GM23338 (cell line): Measurements from ENCODE around the gene STX16. TPM values are rescaled to one million over a fixed set of nuclear protein-coding genes. Genes with fewer than 3 reads are reported as not detected.

Experiments
- ATAC-seq: fragments of 200-7000 bp; cut with Tn5 transposase; 3 replicates; pipeline ENCODE4 v1.9.1; 2020
- DNase-seq: peaks from one replicate; pipeline ENCODE4 v3.0.0-alpha.2; 2015; ENCODE audit warnings: low spot score
- H2AFZ ChIP-seq: fragments of 200-600 bp; sonication (generic); 2 replicates; pipeline ENCODE4 v1.8.0; 2016; ENCODE audit warnings: antibody characterized with exemption, mild to moderate bottlenecking, moderate library complexity
- H3F3A ChIP-seq: fragments of 200-600 bp; sonication (generic); replicated peaks from 2 replicates; pipeline ENCODE4 v1.8.0; 2017; ENCODE audit warnings: antibody characterized with exemption, mixed run types, low read depth
- H3K27ac ChIP-seq: fragments of 200-600 bp; sonication (generic); 2 replicates; pipeline ENCODE4 v1.6.1; 2016; ENCODE audit warnings: low read depth
- H3K27me3 ChIP-seq: fragments of 200-600 bp; sonication (generic); 2 replicates; pipeline ENCODE4 v1.8.0; 2016; ENCODE audit warnings: mild to moderate bottlenecking, mixed run types, moderate library complexity; ENCODE audit not compliant: insufficient read depth
- H3K36me3 ChIP-seq: fragments of 200-600 bp; sonication (generic); 2 replicates; pipeline ENCODE4 v1.8.0; 2016; ENCODE audit warnings: mild to moderate bottlenecking; ENCODE audit not compliant: insufficient read depth
- H3K4me1 ChIP-seq: fragments of 200-600 bp; sonication (generic); 2 replicates; pipeline ENCODE4 v1.8.0; 2016; ENCODE audit warnings: mild to moderate bottlenecking, moderate library complexity; ENCODE audit not compliant: insufficient read depth
- H3K4me2 ChIP-seq: fragments of 200-600 bp; sonication (generic); 2 replicates; pipeline ENCODE4 v1.7.1; 2017; ENCODE audit warnings: mixed run types
- H3K4me3 ChIP-seq: fragments of 200-600 bp; sonication (generic); 2 replicates; pipeline ENCODE4 v1.6.1; 2016; ENCODE audit warnings: mixed run types
- H3K79me2 ChIP-seq: fragments of 200-600 bp; sonication (generic); replicated peaks from 2 replicates; pipeline ENCODE4 v1.8.0; 2017; ENCODE audit warnings: mild to moderate bottlenecking; ENCODE audit not compliant: insufficient read depth
- H3K9me2 ChIP-seq: fragments of 200-600 bp; sonication (generic); 2 replicates; pipeline ENCODE4 v1.8.0; 2017; ENCODE audit not compliant: insufficient read depth
- H4K20me1 ChIP-seq: fragments of 200-600 bp; sonication (generic); replicated peaks from 2 replicates; pipeline ENCODE4 v1.8.0; 2017; ENCODE audit warnings: mild to moderate bottlenecking; ENCODE audit not compliant: insufficient read depth
- H3K27ac Mint-ChIP-seq: 2 replicates; pipeline ENCODE4 v1.8.0; 2020; ENCODE audit warnings: inconsistent platforms, mild to moderate bottlenecking, moderate library complexity, mixed read lengths
- H3K27me3 Mint-ChIP-seq: 3 replicates; pipeline ENCODE4 v1.8.0; 2022; ENCODE audit warnings: low read depth, mild to moderate bottlenecking, moderate library complexity, mixed read lengths, inconsistent platforms; ENCODE audit not compliant: insufficient read depth, poor library complexity
- H3K36me3 Mint-ChIP-seq: 3 replicates; pipeline ENCODE4 v1.8.0; 2021; ENCODE audit warnings: low read depth, mild to moderate bottlenecking, inconsistent platforms, moderate library complexity, mixed read lengths
- H3K4me1 Mint-ChIP-seq: 3 replicates; pipeline ENCODE4 v1.8.0; 2020; ENCODE audit warnings: mild to moderate bottlenecking, inconsistent platforms, mixed read lengths
- H3K4me3 Mint-ChIP-seq: 3 replicates; pipeline ENCODE4 v1.8.0; 2021; ENCODE audit warnings: moderate library complexity, mild to moderate bottlenecking, inconsistent platforms, mixed read lengths
- H3K9me3 Mint-ChIP-seq: 3 replicates; pipeline ENCODE4 v1.8.0; 2020; ENCODE audit warnings: moderate library complexity, mild to moderate bottlenecking, inconsistent platforms, mixed read lengths
- CREB1 ChIP-seq: fragments of 250-450 bp; sonication (Bioruptor Pico); IDR thresholded peaks from 2 replicates; pipeline ENCODE4 v1.5.0; 2020; ENCODE audit warnings: low read depth, mild to moderate bottlenecking, moderate library complexity
- EZH2 ChIP-seq: fragments of 200-600 bp; sonication (generic); IDR thresholded peaks from one replicate; pipeline ENCODE4 v1.8.0; 2017; ENCODE audit warnings: antibody characterized with exemption, mild to moderate bottlenecking, low read depth; ENCODE audit not compliant: unreplicated experiment
- EZH2phosphoT487 ChIP-seq: fragments of 200-600 bp; sonication (generic); IDR thresholded peaks from one replicate; pipeline ENCODE4 v1.8.1; 2018; ENCODE audit warnings: antibody characterized with exemption; ENCODE audit not compliant: unreplicated experiment
- JUNB ChIP-seq: IDR thresholded peaks from one replicate; pipeline ENCODE4 v1.6.1; 2016; ENCODE audit warnings: antibody characterized with exemption; ENCODE audit not compliant: unreplicated experiment
- NANOG ChIP-seq: IDR thresholded peaks from 2 replicates; pipeline ENCODE4 v1.6.1; 2016; ENCODE audit warnings: antibody characterized with exemption, borderline replicate concordance
- POLR2AphosphoS5 ChIP-seq: IDR thresholded peaks from 2 replicates; pipeline ENCODE4 v1.6.1; 2016; ENCODE audit warnings: antibody characterized with exemption, low read depth
- ZNF114 ChIP-seq: fragments of 250-450 bp; sonication (Bioruptor Pico); IDR thresholded peaks from 2 replicates; pipeline ENCODE4 v1.5.0; 2020; ENCODE audit warnings: mild to moderate bottlenecking, moderate library complexity
- ZNF331 ChIP-seq: fragments of 250-450 bp; sonication (Bioruptor Pico); IDR thresholded peaks from 2 replicates; pipeline ENCODE4 v1.5.0; 2020; ENCODE audit warnings: low read depth, mild to moderate bottlenecking, moderate library complexity
- polyA plus RNA-seq: library from polyadenylated mRNA; unstranded; fragments of >200 nt; fragmentation: Nextera tagmentation; extraction: Ambion mirVana; gene quantifications from 2 replicates; pipeline ENCODE4 v1.2.1, GENCODE V29; 2016
- total RNA-seq: library from RNA; depleted of rRNA; stranded (reverse); fragments of >200 nt; shearing (Covaris generic); gene quantifications from 2 replicates; pipeline ENCODE4 v1.2.3, GENCODE V29; 2014
- TF ChIP-seq, protein P1 (sequence below): fragments of 250-450 bp; sonication (Bioruptor Pico); IDR thresholded peaks from 2 replicates; pipeline ENCODE4 v1.5.0; 2020; ENCODE audit warnings: mild to moderate bottlenecking, moderate library complexity
- TF ChIP-seq, protein P2 (sequence below): IDR thresholded peaks from one replicate; pipeline ENCODE4 v1.6.1; 2018; ENCODE audit warnings: antibody characterized with exemption; ENCODE audit not compliant: unreplicated experiment

The STX16 gene
- total and polyA plus RNA-seq, 2 experiments from 2014 or later: 31.2 to 70.5 TPM

DNA sequence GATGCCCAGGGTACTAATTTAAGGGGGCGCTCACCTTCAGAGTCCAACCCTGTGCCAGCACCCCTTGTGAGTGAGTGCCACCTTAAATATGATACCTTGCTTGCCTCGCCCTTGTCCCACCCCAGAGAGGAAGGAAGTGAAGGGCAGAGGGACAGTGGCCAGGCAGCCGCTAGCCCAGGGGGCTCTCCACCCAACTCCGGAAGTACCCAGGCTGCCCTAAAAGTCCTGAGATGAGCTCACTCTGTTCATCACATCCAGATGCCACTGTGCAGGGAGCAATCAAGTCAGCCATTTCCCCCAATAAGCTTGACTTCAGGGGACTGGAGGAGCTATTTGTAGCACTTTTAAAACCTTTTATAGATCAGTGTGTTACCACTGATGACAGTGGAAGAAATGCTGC is 25.0 kb upstream of the STX16 start:
- H3K4me2 ChIP-seq: no peak overlapping the region
- ATAC-seq: no peak
- no peak overlapping the region for H3K4me3 ChIP-seq
- H3K27ac ChIP-seq: no peak overlapping the region
- Mint-ChIP-seq H3K4me3 (no peak overlapping the region), H3K9me3 (peaks cover 5% of the 10 kb centered on the region), H3K27ac (no peak overlapping the region), H3K4me1 (peaks cover 2% of the 10 kb centered on the region; the same call in 2 of the 3 replicates), H3K27me3 (peaks cover 10% of the 10 kb centered on the region), H3K36me3 (peaks cover 10% of the 10 kb centered on the region; the same call in 2 of the 3 replicates)
- H3K27me3 ChIP-seq: no peaks in the 10 kb centered on the region
- no peak overlapping the region for H2AFZ ChIP-seq
- no peaks in the 10 kb centered on the region for H3K36me3 ChIP-seq
- no peaks in the 10 kb centered on the region for H3K79me2 ChIP-seq
- DNase-seq: no peak
- TF ChIP-seq ZNF114 (no peak), POLR2AphosphoS5 (no peak), ZNF331 (CRISPR knock-in tag) (no peak)
- H3F3A ChIP-seq: no peaks in the 10 kb centered on the region
- H4K20me1 ChIP-seq: no peaks in the 10 kb centered on the region
- H3K9me2 ChIP-seq: peaks cover 10% of the 10 kb centered on the region; the same call in 1 of the 2 replicates
- H3K4me1 ChIP-seq: no peaks in the 10 kb centered on the region

DNA sequence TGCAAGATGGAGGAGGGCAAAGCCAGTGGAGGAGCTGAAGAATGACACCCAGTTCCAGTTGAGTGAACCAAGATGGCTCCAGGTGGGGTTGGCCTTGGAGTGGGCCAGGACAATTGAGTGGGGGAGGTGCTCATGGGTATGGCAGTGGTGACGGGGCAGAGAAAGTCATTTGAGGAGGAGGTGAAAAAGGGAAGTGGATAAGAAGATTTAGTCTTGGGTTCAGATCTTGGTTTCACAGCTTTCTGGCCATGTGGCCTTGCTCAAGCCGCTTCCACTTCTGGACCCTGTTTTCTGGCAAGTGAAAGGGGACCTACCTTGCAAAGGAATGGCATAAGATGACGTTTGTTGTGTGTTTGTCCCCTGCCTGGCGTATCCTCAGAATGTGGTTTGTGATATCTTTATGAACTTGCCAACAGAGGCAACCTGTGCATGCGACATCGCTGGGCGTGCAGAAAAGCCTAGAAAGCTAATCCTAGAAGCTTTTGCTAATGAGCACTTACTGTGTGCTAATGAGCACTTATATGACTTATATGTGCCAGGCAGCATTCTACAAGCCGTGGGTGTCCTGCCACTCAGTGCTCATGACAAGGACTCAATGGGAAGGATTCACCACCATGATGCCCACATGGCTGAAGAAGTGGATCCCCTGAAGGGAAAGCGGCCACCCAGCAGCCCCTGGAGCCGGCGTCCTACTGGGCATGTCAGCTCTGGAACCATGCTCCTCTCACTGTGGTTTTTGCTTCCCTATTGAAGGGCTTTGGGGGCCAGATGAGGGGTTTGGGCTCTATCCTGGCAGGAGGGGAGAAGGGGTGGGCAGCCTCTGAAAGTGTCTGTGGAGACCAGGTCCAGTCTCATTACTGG is 23.6 kb upstream of the STX16 start:
- no peak overlapping the region for H3K4me2 ChIP-seq
- DNase-seq (no peak), ATAC-seq (no peak)
- Mint-ChIP-seq H3K4me1 (peaks cover 2% of the 10 kb centered on the region; the same call in 2 of the 3 replicates), H3K27ac (no peak overlapping the region), H3K4me3 (no peak overlapping the region), H3K27me3 (peaks cover 9% of the 10 kb centered on the region), H3K9me3 (peaks cover 5% of the 10 kb centered on the region; the same call in 2 of the 3 replicates), H3K36me3 (no peaks in the 10 kb centered on the region; the same call in 2 of the 3 replicates)
- H3K4me3 ChIP-seq: no peak overlapping the region
- H2AFZ ChIP-seq: no peak overlapping the region
- H3K36me3 ChIP-seq: no peaks in the 10 kb centered on the region
- no peaks in the 10 kb centered on the region for H3K4me1 ChIP-seq
- no peak overlapping the region for H3K27ac ChIP-seq
- H4K20me1 ChIP-seq: no peaks in the 10 kb centered on the region
- no peaks in the 10 kb centered on the region for H3K27me3 ChIP-seq
- H3K9me2 ChIP-seq: peaks cover 10% of the 10 kb centered on the region; the same call in 1 of the 2 replicates
- H3K79me2 ChIP-seq: no peaks in the 10 kb centered on the region
- no peaks in the 10 kb centered on the region for H3F3A ChIP-seq
- TF ChIP-seq, protein P1, sequence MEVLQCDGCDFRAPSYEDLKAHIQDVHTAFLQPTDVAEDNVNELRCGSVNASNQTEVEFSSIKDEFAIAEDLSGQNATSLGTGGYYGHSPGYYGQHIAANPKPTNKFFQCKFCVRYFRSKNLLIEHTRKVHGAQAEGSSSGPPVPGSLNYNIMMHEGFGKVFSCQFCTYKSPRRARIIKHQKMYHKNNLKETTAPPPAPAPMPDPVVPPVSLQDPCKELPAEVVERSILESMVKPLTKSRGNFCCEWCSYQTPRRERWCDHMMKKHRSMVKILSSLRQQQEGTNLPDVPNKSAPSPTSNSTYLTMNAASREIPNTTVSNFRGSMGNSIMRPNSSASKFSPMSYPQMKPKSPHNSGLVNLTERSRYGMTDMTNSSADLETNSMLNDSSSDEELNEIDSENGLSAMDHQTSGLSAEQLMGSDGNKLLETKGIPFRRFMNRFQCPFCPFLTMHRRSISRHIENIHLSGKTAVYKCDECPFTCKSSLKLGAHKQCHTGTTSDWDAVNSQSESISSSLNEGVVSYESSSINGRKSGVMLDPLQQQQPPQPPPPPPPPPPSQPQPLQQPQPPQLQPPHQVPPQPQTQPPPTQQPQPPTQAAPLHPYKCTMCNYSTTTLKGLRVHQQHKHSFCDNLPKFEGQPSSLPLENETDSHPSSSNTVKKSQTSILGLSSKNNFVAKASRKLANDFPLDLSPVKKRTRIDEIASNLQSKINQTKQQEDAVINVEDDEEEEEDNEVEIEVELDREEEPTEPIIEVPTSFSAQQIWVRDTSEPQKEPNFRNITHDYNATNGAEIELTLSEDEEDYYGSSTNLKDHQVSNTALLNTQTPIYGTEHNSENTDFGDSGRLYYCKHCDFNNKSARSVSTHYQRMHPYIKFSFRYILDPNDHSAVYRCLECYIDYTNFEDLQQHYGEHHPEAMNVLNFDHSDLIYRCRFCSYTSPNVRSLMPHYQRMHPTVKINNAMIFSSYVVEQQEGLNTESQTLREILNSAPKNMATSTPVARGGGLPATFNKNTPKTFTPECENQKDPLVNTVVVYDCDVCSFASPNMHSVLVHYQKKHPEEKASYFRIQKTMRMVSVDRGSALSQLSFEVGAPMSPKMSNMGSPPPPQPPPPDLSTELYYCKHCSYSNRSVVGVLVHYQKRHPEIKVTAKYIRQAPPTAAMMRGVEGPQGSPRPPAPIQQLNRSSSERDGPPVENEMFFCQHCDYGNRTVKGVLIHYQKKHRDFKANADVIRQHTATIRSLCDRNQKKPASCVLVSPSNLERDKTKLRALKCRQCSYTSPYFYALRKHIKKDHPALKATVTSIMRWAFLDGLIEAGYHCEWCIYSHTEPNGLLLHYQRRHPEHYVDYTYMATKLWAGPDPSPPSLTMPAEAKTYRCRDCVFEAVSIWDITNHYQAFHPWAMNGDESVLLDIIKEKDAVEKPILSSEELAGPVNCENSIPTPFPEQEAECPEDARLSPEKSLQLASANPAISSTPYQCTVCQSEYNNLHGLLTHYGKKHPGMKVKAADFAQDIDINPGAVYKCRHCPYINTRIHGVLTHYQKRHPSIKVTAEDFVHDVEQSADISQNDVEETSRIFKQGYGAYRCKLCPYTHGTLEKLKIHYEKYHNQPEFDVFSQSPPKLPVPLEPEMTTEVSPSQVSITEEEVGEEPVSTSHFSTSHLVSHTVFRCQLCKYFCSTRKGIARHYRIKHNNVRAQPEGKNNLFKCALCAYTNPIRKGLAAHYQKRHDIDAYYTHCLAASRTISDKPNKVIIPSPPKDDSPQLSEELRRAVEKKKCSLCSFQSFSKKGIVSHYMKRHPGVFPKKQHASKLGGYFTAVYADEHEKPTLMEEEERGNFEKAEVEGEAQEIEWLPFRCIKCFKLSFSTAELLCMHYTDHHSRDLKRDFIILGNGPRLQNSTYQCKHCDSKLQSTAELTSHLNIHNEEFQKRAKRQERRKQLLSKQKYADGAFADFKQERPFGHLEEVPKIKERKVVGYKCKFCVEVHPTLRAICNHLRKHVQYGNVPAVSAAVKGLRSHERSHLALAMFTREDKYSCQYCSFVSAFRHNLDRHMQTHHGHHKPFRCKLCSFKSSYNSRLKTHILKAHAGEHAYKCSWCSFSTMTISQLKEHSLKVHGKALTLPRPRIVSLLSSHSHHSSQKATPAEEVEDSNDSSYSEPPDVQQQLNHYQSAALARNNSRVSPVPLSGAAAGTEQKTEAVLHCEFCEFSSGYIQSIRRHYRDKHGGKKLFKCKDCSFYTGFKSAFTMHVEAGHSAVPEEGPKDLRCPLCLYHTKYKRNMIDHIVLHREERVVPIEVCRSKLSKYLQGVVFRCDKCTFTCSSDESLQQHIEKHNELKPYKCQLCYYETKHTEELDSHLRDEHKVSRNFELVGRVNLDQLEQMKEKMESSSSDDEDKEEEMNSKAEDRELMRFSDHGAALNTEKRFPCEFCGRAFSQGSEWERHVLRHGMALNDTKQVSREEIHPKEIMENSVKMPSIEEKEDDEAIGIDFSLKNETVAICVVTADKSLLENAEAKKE: no peak
- TF ChIP-seq, protein P2, sequence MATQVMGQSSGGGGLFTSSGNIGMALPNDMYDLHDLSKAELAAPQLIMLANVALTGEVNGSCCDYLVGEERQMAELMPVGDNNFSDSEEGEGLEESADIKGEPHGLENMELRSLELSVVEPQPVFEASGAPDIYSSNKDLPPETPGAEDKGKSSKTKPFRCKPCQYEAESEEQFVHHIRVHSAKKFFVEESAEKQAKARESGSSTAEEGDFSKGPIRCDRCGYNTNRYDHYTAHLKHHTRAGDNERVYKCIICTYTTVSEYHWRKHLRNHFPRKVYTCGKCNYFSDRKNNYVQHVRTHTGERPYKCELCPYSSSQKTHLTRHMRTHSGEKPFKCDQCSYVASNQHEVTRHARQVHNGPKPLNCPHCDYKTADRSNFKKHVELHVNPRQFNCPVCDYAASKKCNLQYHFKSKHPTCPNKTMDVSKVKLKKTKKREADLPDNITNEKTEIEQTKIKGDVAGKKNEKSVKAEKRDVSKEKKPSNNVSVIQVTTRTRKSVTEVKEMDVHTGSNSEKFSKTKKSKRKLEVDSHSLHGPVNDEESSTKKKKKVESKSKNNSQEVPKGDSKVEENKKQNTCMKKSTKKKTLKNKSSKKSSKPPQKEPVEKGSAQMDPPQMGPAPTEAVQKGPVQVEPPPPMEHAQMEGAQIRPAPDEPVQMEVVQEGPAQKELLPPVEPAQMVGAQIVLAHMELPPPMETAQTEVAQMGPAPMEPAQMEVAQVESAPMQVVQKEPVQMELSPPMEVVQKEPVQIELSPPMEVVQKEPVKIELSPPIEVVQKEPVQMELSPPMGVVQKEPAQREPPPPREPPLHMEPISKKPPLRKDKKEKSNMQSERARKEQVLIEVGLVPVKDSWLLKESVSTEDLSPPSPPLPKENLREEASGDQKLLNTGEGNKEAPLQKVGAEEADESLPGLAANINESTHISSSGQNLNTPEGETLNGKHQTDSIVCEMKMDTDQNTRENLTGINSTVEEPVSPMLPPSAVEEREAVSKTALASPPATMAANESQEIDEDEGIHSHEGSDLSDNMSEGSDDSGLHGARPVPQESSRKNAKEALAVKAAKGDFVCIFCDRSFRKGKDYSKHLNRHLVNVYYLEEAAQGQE: no peak
- TF ChIP-seq CREB1 (CRISPR knock-in tag) (no peak), EZH2phosphoT487 (no peak), JUNB (no peak), ZNF331 (CRISPR knock-in tag) (no peak), NANOG (no peak), EZH2 (no peak)
